NCI-H1048 (cell line): ENCODE measurements around the gene ACAD10.
"Not testable (repeated sequence)": the region's sequence is repeated elsewhere in the genome, so short reads cannot be mapped to it uniquely, and the experiment has no call there.

Experiments
- DNase-seq: peaks from one replicate; lab custom pipeline; 2025; lab: John Stamatoyannopoulos, UW

ACAD10 gene

DNA sequence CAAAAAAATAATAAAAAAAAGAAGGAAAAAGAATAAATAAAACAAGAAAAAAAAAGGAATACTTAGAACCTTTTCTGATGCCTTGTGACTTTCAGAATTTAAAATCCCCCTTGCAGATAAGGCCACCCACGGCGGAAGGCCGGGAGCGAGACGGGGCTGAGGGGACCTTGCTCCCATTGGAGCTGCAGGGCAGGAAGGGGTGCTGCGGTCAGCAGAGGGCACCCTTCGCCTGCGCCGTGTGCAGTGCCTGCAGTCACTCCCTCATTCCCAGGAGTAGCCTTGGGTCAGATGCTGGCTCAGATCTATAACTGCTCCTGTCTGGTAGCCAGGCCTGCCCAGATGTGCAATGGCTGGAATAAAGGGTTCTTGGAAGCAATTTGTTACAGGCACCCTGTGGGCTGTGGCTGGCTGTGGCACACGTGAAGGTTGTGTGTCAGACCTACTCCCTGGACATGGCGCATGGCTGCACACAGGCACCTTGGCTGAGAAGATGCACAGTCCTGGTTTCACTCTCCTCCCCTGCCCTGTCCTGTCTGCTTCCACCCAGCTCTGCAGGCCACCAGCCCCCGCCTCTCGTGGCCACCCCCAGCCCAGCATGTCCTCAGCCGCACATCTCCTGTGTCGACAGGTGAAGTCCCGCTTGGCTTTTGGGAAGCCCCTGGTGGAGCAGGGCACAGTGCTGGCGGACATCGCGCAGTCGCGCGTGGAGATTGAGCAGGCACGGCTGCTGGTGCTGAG lies 67.5 kb downstream of the ACAD10 start:
- DNase-seq: no peak

- DNase-seq: no peak
Measured at GRCh38 chr12:111754671-111755070, 68.8 kb downstream of the ACAD10 start.

GRCh38 chr12:111756196-111756595 lies 70.3 kb downstream of the ACAD10 start:
- DNase-seq: no peak

DNA sequence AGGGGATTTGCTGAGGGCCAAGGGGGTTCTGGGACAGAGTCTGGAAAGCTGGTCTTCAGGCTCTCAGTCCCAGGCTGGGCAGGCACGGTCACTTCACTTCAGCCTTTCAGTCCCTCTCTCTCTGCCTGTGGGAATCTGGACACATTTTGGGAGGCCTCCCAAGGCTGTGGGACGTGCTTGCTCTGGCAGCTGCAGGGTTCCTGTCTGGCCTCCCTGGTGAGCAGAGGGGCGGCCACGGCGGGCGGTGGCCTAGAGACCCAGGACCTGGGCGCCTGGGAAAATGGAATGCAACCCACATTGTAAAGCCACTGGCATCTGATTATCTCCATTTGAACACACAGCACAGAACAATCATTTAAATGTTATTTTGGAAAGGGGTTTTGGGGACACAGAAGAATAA lies 70.8 kb downstream of the ACAD10 start:
- no peak for DNase-seq

DNA sequence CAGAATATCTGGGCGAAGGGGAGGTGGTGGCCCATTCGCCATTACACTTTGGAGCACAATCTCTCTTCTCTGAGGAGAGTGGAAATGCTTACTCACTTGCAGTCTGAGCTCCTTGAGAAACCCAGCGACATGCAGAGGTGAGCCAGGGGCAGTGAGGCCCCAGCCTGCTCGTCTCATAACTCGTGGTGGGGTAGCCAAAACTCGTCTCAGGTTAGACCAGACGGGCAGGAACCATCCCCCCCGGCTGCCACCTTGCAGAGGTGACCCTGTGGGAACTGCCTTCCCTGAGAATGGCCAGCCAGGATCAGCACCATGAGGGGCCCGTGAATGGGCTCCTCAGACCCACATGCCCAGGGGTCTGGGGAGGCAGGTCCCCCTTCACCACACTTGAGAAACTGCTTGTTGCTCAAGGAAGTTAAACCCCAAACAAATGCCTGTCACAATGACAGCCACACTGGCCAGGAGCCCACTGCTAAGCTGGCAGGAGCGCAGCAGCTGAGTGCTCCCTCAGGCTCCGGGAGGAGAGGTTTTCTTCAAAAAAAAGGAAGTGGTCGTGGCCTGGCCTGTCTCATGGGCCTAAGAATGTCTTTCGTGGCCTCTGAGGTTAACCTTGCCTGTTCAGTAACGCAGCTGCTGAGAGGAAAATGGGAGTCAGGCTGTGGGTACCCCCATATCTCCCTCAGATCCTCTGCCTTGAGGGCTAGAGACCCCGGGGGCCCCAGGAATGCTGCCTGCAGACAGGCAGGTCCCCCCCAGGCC lies 71.7 kb downstream of the ACAD10 start:
- no peak for DNase-seq

DNA sequence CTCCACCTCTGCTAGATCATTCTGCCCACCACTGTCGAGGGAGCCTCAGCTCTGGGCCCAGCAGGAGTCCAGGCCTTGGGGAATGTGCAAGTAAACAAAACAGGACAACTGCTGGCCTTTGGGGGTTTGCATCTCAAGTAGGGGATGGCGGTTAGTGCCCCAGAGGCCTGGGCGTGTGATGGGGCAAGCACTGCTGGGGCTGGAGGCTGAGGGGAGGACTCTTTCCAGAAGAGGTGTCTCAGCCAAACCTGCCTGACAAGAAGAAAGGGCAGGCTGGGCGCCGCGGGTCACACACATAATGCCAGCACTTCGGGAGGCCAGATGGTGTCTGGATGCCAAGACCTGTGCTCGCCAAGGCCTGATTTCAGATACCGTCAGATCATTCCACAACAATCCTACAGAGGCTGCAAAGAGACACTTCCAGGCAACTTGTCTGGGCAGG lies 72.3 kb downstream of the ACAD10 start:
- no peak for DNase-seq

GRCh38 chr12:111759271-111759670 lies 73.4 kb downstream of the ACAD10 start:
- DNase-seq: no peak

DNA sequence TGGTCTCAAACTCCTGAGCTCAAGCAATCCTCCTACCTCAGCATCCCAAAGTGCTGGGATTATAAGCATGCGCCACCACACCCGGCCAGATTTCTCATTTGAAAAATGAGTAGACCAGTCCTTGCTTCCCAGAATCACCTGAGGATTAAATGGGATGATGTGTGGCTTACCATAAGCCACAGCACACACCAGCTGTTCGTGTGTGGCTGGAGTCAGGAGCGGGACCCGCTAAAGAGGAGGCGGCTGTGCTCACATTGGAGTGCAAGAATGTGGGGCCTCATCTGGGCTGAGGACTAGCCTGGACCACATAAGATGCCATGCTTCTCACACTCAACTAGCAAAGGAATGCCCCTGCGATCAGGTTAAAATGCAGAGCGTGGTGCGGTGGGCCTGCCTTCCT lies 74.1 kb downstream of the ACAD10 start:
- DNase-seq: no peak

DNA sequence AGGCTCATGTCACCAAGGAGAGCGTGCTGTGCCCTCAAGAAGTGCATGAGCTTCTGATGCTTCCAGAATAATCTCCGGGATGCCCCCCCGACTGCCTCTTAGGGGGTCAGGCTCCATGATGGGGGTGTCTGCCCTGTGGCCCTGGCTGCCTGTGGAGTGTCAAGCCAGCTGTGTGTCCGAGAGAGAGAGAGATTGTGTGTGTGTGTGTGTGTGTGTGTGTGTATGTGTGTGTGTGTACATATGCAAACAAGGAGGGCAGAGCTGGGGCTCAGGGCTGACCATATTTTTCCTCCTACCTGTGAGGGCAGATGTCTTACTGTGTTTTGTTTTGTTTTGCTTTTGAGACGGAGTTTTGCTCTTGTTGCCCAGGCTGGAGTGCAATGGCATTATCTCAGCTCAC lies 75.2 kb downstream of the ACAD10 start:
- DNase-seq: no peak

GRCh38 chr12:111761706-111762105 lies 75.9 kb downstream of the ACAD10 start:
- no peak for DNase-seq

DNA sequence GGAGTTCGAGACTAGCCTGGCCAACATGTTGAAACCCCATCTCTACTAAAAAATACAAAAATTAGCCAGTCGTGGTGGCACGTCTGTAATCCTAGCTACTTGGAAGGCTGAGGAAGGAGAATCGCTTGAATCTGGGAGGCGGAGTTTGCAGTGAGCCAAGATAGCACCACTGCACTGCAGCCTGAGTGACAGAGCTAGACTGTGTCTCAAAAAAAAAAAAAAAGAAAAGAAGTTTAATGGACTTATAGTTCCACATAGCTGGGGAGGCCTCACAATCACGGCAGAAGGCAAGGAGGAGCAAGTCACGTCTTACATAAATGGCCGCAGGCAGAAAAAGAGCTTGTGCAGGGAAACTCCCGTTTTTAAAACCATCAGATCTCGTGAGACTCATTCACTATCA lies 77.7 kb downstream of the ACAD10 start:
- DNase-seq: not testable (repeated sequence)

GRCh38 chr12:111764120-111764821 lies 78.4 kb downstream of the ACAD10 start:
- DNase-seq: no peak

DNA sequence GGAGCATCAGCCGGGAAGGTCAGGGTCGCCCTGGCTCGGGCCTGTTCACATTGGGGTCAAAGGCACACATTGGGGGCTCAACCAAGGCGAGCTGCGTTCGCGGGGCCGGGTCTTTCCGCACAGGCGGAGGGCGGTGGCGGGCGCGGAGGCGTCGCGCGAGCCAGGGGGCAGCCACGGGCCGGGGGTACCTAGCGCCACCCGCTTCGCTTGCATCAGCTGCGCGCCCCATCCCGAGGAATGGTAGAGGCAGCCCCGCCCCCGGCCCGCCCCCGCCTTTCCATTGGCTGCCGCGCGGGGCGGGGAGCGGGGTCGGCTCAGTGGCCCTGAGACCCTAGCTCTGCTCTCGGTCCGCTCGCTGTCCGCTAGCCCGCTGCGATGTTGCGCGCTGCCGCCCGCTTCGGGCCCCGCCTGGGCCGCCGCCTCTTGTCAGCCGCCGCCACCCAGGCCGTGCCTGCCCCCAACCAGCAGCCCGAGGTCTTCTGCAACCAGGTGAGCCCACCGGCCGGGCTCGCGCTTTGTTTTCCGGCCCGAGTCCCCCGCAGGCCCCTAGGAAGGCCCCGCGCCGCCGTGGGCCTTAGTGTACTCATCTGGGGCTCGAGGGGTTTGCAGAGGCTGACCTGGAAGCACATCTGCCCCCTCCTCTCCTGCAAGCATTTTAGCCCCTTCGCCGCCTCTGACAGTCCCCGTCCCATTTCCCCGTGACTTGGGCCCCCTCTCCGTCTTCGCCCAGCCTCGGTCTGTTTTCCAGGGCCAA lies 80.9 kb downstream of the ACAD10 start, which contains the start of gene ALDH2:
Gene ALDH2, plus strand, starts transcription at position 326 of the 754 bp plus-strand sequence. Its CDS starts 50 bp downstream, at position 376.
- DNase-seq: peak; percentile 35

DNA sequence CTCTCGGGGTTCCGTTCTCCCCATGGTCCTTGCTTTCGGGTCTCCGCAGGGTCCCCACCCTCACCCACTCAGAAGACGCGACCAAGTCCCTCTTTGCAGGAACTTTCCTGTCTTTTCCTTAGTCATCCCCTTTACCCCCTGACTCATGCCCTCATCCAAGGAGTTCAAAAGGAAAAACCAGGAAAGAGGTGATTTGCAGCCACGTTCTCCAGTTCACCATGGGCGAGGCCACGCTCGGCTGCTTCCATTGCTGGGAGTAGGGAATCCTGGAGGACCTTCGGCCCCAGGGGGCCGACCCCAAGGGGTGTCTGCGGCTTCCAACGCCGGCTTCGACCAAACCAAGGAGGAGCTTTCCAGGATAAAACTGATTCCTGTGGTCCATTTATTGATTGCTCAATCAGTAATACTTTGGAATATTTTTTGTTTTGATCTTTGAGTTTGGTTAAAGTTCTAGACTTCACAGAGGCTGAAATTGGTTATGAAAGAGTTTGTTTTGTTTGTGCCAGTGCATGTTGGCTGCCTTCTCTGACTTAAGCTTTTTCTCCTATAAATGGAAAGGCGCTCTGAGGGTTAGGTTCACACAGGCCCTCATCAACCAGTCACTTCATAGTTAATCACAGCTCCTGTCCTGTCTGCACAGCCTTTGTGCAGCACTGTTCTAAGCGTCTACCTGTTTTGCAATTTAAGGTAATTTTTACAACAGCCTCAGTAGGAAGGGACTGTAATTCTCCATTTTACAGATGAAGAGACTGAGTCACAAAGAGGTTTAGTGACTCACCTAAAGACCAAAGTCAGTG lies 81.7 kb downstream of the ACAD10 start:
- no peak for DNase-seq

DNA sequence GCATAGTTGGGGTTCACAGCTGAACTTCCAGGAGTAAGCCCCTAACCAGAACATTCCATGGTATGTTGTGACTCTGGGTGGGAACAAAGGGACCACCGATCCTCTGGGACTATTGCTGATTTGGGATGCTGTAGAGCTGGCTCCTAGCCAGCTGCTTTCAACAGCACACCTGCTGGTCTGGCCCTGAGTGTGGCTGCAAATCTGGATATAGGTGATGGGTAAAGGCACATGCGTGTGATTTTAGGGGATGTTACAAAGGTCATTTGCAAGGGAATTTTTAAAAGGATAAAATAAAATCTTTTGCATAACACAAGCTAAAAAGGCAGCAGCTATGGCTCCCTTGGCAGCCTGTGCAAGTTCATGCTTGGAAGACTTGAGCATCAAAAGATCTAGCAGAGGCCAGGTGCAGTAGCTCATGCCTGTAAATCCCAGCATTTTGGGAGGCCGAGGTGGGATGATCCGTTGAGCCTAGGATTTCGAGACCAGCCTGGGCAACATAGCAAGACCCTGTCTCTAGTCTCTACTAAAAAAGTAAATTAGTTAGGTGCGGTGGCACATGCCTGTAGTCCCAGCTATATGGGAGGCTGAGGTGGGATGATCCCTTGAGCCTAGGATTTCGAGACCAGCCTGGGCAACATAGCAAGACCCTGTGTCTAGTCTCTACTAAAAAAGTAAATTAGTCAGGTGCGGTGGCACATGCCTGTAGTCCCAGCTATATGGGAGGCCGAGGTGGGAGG lies 82.5 kb downstream of the ACAD10 start:
- DNase-seq: no peak

DNA sequence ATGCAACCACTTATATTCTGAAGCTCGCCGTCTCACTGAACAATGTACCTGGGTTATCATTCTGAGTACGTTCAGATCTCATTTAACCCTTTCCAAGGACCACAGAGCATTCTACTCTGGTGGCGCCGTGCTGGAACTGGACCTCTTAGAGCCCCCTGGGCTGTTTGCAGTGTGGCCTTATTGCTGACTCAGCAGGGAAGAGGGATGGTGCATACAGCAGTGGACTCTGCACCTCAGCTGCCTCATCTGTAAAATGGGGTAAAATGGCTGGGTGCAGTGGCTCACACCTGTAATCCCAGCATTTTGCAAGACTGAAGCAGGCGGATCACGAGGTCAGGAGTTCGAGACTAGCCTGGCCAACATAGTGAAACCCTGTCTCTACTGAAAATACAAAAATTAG lies 83.7 kb downstream of the ACAD10 start:
- no peak for DNase-seq

DNA sequence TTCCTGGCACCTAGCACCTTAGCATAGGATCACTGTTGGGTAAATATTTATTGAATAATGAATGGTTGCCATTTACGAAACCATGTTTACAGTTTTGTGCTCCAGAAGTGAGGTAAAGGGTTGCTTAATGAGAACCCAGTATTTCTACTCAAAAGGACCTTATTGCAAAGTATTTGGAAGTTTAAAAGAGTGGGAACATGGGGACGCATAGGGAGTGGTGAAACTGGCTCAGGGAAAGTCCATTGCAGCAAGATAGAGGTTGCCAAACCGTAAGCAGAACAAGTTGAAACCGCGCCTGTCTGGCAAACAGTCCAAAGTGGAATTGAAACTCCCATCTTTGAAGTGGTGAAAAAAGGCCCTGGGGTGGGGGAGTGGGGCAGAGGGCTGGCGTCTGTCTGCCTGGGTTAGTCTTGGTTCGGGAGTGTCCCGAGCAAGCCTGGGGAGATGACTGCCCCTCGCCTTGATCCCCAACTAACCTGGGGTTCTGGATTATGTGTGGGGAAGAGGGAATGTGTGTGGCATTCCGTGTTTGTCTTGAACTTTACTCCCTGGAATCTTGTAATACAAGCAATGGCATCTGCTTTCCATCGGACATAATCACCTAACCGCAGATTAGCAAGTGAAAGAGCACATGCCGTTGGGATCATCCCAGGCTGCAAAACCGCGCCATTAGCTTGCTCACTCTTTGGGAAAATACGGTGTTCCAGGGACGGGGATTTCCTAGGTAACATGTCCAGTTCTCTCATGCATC lies 88.1 kb downstream of the ACAD10 start:
- no peak for DNase-seq

DNA sequence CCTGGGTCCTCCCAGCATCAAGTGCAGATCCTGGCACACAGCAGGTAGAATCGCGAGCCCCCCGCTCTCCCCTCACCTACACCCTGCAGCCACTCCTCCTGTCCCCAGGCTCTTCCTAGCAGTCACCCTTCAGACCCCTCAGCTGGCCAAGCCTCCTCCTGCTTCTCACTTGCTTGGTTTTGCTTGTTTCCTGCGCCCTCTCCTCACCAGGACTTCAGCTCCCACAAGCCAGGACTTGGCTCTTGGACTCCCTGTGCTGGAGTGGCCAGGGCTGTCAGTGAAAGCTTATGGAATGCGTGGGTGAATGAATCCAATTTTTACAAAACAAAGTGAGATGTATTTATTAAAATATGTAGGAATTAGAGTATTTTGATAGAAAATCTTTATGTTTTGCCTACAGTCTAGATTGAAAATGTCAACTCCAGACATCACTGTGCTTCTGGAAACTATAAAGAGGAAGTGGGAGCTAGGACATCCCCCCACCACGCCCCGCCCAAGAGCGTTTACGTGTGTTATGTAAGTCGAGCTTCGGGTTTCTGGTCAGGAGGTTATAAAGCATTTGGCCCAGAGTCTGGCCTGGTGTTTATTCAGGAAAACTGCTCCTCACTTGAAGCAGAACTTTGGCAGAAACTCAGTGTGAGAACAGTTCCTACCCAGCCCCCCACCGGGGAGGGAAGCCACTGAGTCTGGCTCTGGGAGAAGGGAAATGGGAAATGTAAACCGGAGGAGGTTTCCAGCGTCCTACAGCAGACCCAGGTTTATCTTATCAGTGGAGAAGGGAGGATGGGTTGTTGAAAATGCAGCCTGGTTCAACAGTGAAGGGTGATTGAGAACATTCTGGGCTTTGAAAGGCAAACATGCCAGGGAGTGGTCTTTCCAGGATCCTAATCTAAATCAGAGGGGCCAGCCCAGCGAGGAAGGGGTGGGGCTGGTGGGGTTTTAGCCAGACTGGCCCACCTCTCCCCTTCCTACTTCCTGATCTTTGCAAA lies 89.6 kb downstream of the ACAD10 start:
- DNase-seq: no peak
